ENCODE measurements around the gene IL17RB.

Gene IL17RB

GRCh38 chr3:53829605-53830004, 16.8 kb upstream of the IL17RB start:
- no peak for DNase-seq (ENCODE audit: low read depth)

GRCh38 chr3:53830944-53831343, 15.4 kb upstream of the IL17RB start:
- no peak for DNase-seq (ENCODE audit: low read depth)

GRCh38 chr3:53833053-53833645, 13.2 kb upstream of the IL17RB start:
- DNase-seq (ENCODE audit: low read depth) = no peak

GRCh38 chr3:53833700-53834099, 12.7 kb upstream of the IL17RB start:
- DNase-seq (ENCODE audit: low read depth) = no peak

GRCh38 chr3:53834429-53835095, 11.8 kb upstream of the IL17RB start:
- DNase-seq (ENCODE audit: low read depth) = no peak

- no peak for DNase-seq (ENCODE audit: low read depth)
Observed at GRCh38 chr3:53835257-53835656, 11.1 kb upstream of the IL17RB start.

- no peak for DNase-seq (ENCODE audit: low read depth)
Observed at GRCh38 chr3:53836084-53836872, 10.1 kb upstream of the IL17RB start.

GRCh38 chr3:53837331-53837730, 9.0 kb upstream of the IL17RB start:
- no peak for DNase-seq (ENCODE audit: low read depth)

GRCh38 chr3:53841296-53841695, 5.1 kb upstream of the IL17RB start:
- no peak for DNase-seq (ENCODE audit: low read depth)

- no peak for DNase-seq (ENCODE audit: low read depth)
Observed at GRCh38 chr3:53842436-53843194, 3.8 kb upstream of the IL17RB start.

GRCh38 chr3:53843195-53844177, 2.9 kb upstream of the IL17RB start:
- DNase-seq (ENCODE audit: low read depth) = no peak

- no peak for DNase-seq (ENCODE audit: low read depth)
Observed at GRCh38 chr3:53844262-53845102, 1.9 kb upstream of the IL17RB start.

- DNase-seq (ENCODE audit: low read depth) = no peak
Observed at GRCh38 chr3:53845103-53845880, 1.1 kb upstream of the IL17RB start.

GRCh38 chr3:53845881-53846133, 561 bp upstream of the IL17RB start:
- DNase-seq (ENCODE audit: low read depth) = no peak

GRCh38 chr3:53846851-53847155, 435 bp downstream of the IL17RB start:
- DNase-seq (ENCODE audit: low read depth) = no peak

GRCh38 chr3:53849916-53850315, 3.5 kb downstream of the IL17RB start:
- no peak for DNase-seq (ENCODE audit: low read depth)

- DNase-seq (ENCODE audit: low read depth) = no peak
Observed at GRCh38 chr3:53850895-53851294, 4.5 kb downstream of the IL17RB start.

GRCh38 chr3:53856964-53857363, 10.6 kb downstream of the IL17RB start:
- DNase-seq (ENCODE audit: low read depth) = no peak

- DNase-seq (ENCODE audit: low read depth) = no peak
Observed at GRCh38 chr3:53858096-53858741, 11.9 kb downstream of the IL17RB start.

GRCh38 chr3:53859178-53859577, 12.8 kb downstream of the IL17RB start:
- no peak for DNase-seq (ENCODE audit: low read depth)

Measured in CMK (cell line).